ENCODE data around the gene FBXO10.
A peak's percentile ranks its signal among the peaks of the same experiment; 100 is the strongest.
"Not testable (repeated sequence)": the region's sequence is repeated elsewhere in the genome, so short reads cannot be mapped to it uniquely, and the experiment has no call there.

Gene FBXO10

GRCh38 chr9:37549527-37549926 is 26.7 kb downstream of the FBXO10 start:
- no peak for DNase-seq

GRCh38 chr9:37547328-37547878 is 28.8 kb downstream of the FBXO10 start:
- DNase-seq, result no peak

GRCh38 chr9:37543468-37543867 is 32.7 kb downstream of the FBXO10 start:
- no peak for DNase-seq

GRCh38 chr9:37542895-37543294 is 33.3 kb downstream of the FBXO10 start:
- no peak for DNase-seq

- DNase-seq, result no peak
Observed at GRCh38 chr9:37542488-37542887, 33.7 kb downstream of the FBXO10 start.

DNA sequence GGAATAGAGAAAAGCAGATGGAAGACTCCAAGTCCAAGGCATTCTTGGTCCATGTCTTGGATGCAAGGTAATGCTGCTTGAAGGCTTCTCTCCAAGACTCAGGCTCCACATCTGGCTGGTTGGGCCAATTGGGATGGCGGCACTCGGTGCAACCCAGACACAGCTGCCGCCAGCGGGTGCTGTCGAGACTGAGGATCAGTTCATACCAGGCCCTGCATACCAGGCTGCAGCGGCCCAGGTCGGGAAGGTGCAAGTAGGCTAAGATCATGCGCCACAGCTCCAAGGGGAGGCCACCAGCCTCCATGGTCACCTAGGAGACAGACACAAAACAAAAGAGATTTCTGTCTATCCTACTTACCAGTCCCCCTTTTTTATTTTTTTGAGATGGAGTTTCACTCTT is 34.7 kb downstream of the FBXO10 start:
- no peak for DNase-seq

GRCh38 chr9:37540634-37541033 is 35.5 kb downstream of the FBXO10 start:
- DNase-seq, result no peak

- no peak for DNase-seq
Observed at GRCh38 chr9:37539634-37540033, 36.5 kb downstream of the FBXO10 start.

- DNase-seq, result no peak
Observed at GRCh38 chr9:37538099-37538498, 38.1 kb downstream of the FBXO10 start.

- no peak for DNase-seq
Observed at GRCh38 chr9:37534901-37535300, 41.3 kb downstream of the FBXO10 start.

DNA sequence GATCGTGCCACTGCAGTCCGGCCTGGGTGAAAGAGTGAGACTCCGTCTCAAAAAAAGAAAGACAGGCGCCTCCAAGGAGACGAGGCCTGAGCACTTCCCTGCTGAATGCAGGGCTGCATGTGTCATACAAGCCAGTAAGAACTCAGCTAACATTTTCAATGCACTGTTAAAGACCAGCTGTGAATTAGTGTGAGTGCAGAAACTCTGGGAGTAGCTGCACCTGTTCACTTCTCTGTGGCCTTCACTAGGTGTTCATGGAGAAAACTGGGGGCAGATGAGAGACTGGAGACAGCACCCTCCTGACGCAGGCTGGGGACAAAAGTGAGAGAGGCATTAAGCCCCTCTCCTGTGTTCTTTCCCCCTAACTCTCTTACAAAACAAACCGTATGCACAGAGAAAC is 41.8 kb downstream of the FBXO10 start:
- no peak for DNase-seq

- no peak for DNase-seq
Observed at GRCh38 chr9:37531699-37532098, 44.5 kb downstream of the FBXO10 start.

- DNase-seq, result peak; percentile 26
Observed at GRCh38 chr9:37528652-37529471, 47.3 kb downstream of the FBXO10 start.

- no peak for DNase-seq
Observed at GRCh38 chr9:37523916-37524315, 52.3 kb downstream of the FBXO10 start.

DNA sequence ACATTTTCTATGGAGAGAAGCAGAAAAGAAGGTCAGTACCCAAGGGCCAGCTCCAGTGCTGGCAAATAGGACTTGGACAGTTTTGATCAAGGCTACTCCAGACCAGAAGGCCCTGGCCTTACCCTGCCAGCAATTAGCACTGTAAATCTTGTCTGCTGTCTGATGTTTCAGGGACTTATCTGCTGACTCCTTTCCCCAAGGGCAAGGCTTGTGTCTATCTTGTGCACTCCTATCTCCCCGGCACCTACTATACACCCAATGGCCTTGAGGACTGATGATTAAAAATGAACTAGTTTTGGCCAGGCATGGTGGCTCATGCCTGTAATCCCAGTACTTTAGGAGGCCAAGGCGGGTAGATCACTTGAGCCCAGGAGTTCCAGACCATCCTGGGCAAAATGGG is 53.2 kb downstream of the FBXO10 start:
- no peak for DNase-seq

DNA sequence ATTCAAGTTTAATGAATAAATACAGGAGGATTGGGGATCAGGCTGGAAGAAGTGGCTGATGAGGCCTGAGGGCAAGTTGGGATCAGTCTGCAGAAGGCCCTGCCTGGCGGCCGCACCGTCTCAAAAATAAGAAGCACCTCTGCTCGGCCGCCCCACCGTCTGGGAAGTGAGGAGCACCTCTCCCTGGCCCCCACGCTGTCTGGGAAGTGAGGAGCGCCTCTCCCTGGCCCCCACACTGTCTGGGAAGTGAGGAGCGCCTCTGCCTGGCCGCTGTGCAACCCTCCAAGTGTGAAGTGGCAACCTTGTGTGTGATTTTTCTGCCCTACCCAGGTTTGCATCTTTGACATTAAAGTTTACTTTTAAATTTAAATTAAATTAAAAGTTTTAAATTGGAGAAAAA is 55.1 kb downstream of the FBXO10 start:
- no peak for DNase-seq

DNA sequence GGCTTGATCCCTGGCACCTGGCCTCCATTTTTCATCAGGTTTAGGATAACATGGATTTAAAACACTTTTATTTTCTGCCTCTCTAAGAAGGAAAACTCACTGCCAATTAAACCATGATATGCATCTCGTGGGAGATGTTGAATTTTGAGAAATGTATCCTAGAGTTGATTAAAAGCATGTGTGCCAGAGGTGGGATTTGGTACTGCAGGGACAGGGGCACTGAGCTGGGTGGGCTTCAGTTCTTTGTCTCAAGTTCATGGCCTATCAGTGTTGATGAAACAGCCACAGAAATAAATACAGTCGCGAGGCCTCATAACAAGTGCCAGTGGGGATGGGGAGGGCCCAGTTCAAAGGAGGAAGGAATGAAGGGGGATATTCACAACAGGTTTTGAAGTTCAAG is 55.5 kb downstream of the FBXO10 start:
- DNase-seq, result no peak

GRCh38 chr9:37517923-37518322 is 58.3 kb downstream of the FBXO10 start:
- DNase-seq, result no peak

DNA sequence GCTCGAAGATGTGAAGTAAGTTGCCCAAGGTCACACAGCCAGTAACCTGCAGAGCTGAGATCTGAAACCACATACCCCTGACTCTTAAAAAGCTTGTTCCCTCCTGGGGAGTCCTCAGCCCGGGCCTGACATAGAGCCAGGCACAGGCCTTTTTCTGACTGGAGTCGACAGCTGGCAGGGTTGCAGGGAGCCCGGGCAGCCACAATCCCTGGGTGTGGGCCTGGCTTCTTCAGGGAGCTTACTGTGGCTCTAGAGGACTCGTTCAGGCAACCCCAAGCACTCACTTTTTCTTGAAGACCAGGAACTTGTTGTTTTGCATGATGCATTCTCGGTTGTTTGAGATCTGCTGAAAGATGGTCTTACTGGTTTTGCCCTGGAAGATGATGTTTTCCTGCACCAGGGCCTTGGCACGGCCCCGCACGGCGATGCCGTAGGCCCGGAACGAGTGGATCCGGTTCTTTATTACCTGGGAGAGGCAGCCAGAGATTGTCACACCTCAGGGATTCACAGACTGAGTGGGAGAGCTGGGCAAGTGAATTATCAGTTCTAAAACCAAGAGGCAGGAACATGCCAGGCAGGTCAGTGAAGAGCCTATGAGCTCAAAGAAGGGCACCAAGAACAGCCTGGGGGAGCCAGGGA is 60.4 kb downstream of the FBXO10 start:
- DNase-seq, result no peak

- no peak for DNase-seq
Observed at GRCh38 chr9:37514999-37515398, 61.2 kb downstream of the FBXO10 start.

DNA sequence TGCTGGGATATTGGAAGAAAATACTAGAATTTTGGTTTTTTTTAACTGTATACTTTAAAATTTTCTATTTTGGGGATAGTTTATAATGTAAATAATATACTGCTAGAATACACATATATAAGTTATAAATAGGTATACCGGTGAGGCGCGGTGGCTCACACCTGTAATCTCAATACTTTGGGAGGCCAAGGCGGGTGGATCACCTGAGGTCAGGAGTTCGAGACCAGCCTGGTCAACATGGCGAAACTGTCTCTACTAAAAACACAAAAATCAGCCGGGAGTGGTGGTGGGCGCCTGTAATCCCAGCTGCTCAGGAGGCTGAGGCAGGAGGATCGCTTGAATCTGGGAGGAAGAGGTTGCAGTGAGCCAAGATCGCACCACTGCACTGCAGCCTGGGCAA is 61.8 kb downstream of the FBXO10 start:
- DNase-seq, result not testable (repeated sequence)

GRCh38 chr9:37512437-37512836 is 63.7 kb downstream of the FBXO10 start:
- DNase-seq, result peak; percentile 25

- no peak for DNase-seq
Observed at GRCh38 chr9:37511016-37512010, 64.9 kb downstream of the FBXO10 start.

All from activated gamma-delta T cell (primary cell).